Gastroesophageal sphincter (tissue), 3 donors: ENCODE data around the gene ZNF138.
"Not testable (repeated sequence)": the region's sequence is repeated elsewhere in the genome, so short reads cannot be mapped to it uniquely, and the experiment has no call there.

Experiments
- CTCF ChIP-seq, 4 experiments: fragments of 200-600 bp in 2 of 4; fragments of 450-650 bp in 2 of 4; sonication (generic) in 1 of 4; IDR thresholded peaks; one replicate each; pipeline ENCODE4 v1.5.1; 2017 to 2019; ENCODE audit warnings: antibody characterized with exemption in 4 of 4, mild to moderate bottlenecking in 2 of 4, moderate library complexity in 2 of 4
- EP300 ChIP-seq: sonication (generic); formaldehyde crosslinking; IDR thresholded peaks from one replicate; pipeline ENCODE4 v1.6.1; 2017; ENCODE audit warnings: antibody characterized with exemption, mild to moderate bottlenecking
- POLR2A ChIP-seq, 2 donors: fragments of 450-650 bp; IDR thresholded peaks; one replicate each; pipeline ENCODE4 v1.6.1; 2017; ENCODE audit warnings: antibody characterized with exemption in 2 of 2, mild to moderate bottlenecking in 2 of 2, moderate library complexity in 1 of 2

DNA sequence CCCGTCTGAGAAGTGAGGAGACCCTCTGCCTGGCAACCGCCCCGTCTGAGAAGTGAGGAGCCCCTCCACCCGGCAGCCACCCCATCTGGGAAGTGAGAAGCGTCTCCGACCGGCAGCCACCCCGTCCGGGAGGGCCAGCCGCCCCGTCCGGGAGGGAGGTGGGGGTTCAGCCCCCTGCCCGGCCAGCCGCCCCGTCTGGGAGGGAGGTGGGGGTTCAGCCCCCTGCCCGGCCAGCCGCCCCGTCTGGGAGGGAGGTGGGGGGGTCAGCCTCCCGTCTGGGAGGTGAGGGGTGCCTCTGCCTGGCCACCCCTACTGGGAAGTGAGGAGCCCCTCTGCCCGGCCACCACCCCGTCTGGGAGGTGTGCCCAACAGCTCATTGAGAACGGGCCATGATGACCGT is 9.4 kb upstream of the ZNF138 start:
- not testable (repeated sequence) for TF ChIP-seq POLR2A (IDR thresholded peaks at IDR 0.05); EP300; CTCF (IDR thresholded peaks at IDR 0.05)
